GM18511 (cell line): ENCODE results near the gene LYST.
"Not testable (repeated sequence)": the region's sequence is repeated elsewhere in the genome, so short reads cannot be mapped to it uniquely, and the experiment has no call there.

ENCODE experiments used
- ATAC-seq: cut with Tn5 transposase; IDR thresholded peaks from one replicate; pipeline ENCODE4 v1.9.1; 2021; ENCODE audit warnings: mild to moderate bottlenecking, moderate library complexity; ENCODE audit not compliant: unreplicated experiment

LYST gene

DNA sequence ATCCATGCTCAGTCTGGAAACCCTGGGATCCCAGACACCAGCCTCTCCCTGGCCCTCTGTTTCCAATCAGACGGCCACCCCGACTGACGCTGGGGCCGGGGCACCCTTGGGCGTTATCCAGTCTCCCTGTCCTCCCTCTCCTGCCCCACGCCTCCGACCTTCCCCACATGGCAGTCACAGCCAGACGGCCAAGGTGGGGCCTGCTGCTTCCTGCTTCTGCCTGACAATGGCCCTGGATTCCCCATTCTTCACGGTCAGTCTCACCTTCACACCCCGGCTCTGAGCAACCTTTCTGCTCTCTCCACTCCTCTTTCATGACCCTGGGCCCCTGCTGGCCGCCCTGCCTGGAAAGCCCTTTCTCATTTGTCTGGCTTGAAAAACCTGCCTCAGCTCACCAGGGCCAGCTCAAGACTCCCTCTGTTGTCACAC is 223.7 kb downstream of the LYST start:
- no peak for ATAC-seq

DNA sequence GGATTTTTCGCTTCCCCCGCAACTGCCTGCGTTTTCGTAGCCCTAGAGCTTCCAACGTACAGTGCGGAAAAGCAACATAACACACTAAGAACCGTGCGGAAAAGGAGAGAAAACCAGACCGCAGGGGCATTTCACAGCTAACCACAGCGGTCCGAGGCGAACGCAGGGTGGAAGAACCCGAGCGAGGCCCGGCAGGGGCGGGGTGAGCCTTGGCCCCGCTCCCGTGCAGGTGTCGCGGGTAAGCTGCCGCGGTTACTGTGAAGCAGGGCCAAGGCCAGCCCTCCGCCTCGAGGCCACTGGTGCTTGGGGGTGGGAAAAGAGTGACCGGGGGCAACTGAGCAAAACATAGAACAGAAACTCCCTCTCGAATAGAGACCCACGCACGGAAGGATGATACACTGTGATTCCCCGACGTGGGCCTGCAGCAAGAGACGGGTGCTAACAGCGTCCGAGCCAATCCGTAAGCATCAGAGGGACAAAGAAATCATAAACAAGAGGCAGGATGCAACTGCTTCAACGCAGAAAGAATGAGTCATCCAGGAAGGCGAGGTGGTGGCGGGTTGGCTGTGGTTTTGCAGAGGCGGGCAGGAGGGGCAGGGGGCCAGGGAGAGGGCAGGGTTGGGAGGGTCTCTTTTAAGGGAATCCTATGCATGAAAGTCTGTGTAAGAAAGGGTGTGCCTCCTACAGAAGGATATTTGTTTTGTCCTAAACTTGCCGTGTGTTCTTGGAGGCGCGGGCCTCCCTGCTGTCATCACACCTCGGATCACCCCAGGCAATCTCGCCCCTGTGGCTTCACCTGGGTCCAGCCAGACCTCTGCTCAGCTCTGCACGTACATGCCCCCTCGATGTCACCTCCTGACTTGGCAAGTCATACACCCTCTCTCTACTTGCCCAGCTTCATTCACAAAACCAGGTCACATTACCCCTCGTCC is 224.4 kb downstream of the LYST start:
- ATAC-seq = peak; percentile 81

DNA sequence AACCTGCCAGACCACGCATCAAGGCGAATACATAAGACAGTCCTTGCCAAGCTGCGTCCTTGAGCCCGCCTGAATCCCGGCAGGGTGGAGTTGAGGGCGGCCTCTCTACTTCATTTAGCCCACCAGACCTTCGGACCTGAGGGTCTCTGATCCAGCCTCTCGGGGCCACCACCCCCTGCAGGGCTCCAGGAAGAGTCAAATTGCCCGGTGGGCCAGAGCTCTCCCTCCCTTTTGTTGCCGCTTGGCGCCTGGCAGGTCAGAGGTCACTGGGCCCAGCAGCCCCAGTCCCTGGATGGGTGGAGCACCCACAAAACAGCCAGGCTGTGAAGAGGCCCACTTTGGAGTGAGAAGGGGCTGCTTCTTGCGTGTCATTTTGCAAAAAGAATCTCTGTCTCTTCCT is 226.1 kb downstream of the LYST start:
- ATAC-seq = no peak

DNA sequence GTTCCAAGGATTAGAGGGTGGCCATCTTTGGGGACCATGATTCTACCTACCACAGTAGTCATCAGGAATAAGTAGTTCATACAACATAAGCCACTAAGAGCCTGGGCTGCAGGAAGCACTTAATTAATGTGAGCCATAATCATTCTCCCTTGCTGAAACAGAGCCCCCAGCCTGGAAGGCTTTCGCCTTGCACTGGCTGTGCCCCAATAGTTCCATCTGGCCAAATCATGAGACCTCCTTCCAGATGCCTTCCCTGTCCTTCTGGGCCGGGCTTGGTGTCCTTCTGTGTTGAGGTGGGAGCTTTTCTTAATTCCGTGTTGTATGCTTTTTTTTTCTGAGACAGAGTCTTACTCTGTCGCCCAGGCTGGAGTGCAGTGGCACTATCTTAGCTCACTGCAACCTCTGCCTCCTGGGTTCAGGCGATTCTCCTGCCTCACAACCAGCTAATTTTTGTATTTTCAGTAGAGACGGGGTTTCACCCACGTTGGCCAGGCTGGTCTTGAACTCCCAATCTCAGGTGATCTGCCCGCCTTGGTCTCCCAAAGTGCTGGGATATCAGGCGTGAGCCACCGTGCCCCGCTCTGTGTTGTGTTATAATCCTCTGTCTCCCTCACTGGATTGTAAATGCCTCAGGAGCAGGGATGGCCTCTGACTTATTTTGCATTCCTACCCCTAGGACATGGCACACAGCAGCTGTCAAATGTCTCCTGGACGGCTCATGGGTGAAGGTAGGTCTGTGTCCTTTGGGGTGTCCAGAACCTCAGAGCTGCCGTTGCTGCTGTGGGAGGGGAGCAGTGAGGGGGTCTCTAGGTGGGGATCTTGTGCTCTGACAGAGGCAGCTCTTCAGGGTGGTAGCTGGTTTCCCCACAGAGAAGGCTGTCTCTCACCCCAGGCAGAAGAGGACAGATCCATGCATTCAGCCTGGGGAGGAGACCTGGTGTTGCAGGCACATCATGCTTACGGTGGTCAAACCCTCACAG is 227.2 kb downstream of the LYST start:
- ATAC-seq = no peak

DNA sequence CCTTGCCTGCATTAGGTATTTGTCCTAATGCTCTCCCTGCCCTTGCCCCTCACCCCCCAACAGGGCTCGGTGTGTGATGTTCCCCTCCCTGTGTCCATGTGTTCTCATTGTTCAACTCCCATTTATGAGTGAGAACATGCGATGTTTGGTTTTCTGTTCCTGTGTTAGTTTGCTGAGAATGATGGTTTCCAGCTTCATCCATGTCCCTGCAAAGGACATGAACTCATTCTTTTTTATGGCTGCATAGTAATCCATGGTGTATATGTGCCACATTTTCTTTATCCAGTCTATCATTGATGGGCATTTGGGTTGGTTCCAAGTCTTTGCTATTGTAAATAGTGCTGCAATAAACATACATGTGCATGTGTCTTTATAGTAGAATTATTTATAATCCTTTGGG is 228.1 kb downstream of the LYST start:
- not testable (repeated sequence) for ATAC-seq

DNA sequence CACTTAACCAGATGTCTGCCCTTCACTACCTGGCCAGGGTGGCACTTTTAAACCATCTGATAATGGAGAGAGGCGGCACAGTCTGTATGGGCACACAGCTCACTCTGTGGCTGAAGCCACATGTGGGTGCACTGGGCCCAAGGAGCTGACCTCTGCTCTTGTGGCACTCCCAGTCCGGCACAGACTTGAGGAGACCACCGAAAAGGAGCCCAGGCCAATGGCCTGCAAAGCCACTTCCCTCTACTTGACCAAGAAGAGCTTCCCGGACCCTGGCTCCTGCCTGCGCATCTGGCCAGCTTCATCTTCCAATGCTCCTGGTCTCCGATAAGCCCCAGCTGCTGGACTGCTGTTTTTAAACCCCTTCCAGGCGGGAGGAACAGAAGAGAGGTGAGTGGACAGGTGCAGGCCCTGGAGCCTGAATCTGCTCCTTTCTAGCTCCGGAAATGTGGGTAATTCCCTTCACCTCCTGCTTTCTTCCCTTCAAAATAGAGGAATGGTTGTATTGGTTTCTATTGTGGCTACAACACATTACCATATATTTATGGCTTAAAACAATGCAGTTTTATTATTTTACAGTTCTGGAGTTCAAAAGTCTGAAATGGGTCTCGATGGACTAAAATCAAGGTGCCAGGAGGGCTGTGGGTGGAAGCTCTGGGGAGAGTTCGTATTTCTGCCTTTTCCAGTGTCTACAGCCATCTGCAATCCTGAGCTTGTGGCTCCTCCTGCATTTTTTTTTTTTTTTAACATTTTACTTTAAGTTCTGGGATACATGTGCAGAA is 228.8 kb downstream of the LYST start:
- ATAC-seq = no peak

DNA sequence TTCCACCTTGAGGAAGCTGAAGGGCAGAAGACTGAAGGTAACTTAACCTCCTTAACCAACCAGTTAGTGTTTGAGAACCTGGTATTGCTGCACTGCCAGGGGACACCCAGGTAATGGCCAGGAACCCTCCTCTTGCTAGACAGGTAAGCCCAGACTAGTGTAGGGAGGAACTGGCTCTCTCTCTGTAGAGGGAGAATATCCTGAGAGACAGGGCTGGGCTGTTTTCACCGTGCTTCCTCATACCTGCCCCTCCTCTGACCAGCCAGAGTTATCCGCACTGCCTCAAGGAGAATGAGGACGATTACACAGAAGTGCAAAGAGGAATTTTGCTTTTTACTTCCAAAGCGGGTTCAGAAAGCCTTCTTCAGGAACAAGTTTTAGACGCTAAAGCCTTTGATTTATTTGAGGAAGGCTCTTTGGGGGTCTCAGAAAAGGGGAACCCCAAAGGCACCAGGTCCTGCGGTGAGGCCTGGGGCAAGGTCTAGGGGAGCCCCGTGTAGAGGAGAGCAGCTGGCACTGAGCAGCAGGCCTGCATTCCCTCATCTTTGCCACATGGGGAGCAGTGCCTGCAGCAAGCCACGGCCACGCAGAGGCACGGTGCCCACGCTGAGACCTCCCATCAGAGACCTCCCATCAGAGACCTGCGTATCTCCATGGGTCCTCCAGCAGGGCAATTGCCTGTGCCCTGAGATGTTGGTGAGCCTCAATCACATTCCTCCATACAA is 230.6 kb downstream of the LYST start:
- no peak for ATAC-seq

DNA sequence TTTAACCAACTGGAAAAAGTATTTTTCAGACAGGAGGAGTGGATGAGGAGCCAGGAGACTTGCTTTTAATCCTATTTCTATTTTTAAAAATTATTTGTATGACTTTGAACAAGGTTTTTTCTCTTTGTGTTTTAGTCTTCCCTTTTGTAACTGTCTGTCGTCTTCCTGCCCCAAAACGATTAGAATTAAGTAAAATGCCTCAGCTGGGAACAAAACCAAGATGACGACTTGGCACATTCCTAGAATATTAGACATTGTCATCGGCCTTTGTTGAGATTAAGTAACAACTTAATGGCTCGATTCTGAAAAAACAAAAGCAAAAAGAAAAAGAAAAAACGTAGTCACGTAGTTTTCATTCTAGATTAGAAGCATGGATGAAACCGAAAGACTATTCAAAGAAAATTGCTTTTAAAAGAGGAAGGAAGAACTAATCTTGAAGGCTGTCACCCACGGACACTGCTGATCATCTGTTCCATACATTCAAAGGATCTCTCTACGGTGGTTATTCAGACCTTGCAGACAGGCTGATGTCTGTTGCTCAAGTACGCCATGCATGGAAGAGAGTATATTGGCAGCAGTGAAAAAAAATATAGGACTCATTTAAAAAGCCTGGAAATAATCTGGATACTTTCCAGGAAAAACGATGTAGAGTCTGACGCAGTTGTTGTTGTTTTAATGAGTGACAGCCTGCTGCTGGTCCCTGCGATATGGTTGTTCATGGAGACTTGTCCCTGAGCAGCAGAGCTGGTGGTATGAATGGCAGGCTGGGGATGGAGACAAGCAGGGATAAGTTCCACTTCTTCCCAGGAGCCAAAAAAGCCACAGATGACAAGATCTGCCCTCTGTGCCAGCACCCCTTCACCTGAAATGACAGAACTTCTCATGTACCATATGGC is 234.0 kb downstream of the LYST start:
- peak; percentile 82 for ATAC-seq

DNA sequence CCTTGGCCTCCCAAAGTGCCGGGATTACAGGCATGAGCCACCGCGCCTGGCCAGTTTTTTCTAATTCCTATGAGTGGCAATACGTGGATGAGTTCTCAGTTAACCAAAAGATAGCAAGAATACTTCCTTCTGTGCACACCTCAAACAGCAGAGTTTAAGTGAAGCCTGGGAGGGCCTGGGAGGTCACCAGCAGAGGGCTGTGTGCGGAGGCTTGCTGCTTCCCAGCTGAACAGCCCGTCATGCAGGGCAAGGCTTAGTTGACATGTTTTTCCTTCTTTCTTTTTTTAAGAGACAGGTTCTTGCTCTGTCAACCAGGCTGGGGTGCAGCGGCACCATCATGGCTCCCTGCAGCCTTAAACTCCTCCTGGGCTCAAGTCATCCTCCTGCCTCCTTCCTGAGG is 234.9 kb downstream of the LYST start:
- no peak for ATAC-seq

DNA sequence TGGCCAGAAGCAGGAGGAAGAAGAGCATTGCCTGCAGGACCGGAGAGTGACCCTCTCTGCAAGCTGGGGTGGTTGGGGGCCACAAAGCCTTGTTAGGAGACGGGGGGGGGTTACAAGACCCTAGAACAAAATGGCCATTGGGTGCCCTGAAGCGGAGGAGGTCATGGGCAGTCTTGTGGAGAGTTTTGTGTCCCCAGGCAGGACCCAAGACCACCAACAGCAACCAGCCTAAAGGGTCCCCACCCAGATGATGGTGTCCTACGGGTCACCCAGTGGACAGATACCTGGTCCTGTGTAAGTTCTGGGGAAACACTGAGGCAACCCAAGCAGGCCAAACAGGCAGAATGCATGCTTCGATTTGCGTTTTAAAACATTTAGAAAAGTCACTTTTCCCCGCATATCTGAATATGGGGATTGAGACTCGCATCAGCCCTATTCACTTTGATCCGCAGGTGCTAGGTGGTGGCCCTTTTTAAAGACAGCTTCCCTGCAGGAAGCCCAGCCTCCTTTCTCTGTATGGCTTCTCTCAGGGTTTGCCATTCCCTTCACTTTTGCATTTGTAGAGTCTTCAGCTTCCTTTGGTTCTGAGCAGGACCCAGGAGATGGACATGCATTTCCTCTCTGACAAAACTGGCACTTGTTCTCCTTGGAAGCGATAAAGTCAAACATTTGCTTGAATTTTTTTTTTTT is 238.2 kb downstream of the LYST start:
- no peak for ATAC-seq

DNA sequence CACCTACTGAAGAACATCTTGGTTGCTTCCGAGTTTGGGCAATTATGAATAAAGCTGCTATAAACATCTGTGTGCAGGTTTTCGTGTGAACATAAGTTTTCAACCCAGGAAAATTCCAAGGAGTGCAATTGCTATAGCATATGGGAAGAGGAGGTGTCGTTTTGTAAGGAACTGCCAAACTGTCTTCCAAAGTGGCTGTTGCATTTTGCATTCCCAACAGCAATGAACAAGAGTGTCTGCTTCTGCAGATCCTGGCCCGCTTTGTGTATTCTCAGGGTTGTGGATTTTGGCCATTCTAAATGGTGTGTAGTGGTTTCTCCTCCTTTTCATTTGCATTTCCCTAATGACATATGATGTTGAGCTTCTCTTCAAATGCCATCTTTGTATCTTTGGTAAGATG is 240.9 kb downstream of the LYST start:
- no peak for ATAC-seq

DNA sequence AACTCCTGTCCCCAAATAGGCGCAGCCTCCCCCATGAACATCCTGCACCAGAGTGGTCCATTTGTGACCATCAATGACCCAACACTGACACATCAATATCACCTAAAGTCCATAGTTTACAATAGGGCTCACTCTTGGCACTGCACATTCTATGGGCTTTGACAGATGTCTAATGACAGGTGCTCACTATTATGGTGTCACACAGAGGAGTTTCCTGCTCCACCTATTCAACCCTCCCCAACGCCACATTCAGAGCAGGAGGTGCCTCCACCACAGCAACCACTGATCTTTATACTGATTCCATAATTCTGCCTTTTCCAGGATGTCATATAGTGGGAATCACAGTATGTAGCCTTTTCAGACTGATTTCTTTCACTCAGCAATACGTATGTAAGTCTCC is 241.4 kb downstream of the LYST start:
- no peak for ATAC-seq

DNA sequence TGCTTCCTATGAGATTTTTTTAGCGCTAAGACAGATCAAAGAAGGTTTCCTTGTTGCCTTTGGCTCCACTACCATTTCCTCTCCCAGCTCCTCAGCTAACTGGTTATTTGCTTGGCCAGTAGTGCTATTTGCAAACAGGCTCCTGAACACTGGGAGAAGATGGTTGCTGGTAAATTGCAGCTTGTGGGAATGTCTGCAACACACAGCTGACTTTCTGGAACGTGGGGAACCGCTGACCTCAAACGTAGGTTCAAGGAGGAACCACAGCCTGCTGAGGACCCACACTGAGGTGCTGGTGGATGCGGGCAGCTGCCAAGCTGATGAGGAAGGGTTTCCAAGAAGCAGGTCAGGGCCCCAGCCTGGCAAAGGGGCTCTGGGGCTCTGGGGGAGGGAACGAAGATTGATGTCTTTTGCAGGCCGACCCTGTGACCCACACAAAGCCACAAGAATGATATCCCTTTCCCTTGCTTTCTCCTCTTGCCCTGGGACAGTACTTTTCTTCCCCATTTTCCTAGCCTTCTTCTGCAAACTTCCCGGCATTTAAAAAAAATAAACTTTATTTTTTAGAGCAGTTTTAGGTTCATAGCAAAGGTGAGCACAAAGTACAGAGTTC is 241.9 kb downstream of the LYST start:
- no peak for ATAC-seq

DNA sequence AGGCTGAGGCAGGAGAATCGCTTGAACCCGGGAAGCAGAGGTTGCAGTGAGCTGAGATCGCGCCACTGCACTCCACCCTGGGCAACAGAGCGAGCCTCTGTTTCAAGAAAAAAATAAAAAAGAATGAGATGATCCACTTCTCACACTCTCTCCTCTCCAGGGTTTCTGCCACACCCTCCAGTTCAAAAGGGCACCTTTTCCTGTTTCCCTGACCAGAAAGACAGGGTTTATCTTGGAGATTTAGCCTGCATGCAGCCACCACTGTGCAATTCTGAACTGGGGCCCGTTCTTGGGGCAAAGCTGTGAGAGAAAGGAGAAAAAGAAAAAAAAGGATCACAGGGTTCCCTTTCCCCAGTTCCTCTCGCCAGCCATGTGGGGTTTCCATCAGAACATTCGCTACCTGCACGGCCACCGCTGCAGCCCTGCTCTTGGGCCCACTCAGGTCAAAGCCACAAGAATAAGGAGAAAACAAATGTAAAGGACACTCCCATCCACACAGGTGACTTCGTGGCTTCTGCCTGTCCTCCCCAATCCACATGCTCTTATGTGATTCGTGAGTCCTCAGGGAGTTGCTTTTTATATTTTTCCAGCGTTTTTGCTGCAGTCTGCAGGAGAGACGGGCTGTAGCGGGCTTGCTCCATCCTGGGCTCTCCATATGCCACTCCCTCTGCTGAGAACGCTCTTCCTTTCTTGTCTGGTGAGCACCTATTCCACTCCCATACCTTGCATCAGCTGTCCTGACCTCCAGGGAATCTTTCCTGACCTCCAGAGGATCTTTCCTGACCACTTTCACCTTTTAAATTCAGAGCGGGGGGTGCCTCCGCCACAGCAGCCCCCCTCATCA is 243.5 kb downstream of the LYST start:
- ATAC-seq = no peak

DNA sequence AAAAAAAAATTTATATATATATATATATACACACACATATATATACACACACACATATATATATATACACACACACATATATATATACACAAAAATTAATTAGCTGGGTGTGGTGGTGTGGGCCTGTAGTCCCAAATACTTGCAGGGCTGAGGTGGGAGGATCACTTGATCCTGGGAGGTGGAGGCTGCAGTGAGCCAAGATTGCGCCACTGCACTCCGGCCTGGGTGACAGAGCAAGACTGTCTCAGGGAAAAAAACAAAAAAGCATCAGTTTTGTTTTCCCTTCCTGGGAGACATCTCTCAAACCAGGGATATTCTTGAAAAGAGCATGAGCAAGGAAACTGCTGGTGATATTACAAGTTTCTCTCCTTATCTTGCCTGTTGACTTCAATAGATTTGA is 247.6 kb downstream of the LYST start:
- ATAC-seq = not testable (repeated sequence)

DNA sequence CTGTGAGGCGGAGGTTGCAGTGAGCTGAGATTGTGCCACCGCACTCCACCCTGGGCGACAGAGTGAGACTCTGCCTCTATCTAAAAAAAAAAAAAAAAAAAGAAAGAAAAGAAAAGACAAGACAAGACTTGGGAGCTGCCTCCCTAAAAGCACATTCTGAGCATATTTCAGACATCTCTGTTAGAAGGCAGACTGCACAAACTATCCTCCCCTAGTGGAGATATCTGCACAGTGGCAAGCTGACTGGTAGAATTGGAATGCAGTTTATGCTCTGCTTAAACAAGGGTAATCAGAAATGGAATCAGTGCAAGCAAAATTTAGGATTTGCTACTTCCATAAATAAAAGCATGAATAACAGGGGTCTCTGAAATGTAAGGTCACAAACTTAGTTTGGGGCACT is 248.9 kb downstream of the LYST start:
- ATAC-seq = no peak

DNA sequence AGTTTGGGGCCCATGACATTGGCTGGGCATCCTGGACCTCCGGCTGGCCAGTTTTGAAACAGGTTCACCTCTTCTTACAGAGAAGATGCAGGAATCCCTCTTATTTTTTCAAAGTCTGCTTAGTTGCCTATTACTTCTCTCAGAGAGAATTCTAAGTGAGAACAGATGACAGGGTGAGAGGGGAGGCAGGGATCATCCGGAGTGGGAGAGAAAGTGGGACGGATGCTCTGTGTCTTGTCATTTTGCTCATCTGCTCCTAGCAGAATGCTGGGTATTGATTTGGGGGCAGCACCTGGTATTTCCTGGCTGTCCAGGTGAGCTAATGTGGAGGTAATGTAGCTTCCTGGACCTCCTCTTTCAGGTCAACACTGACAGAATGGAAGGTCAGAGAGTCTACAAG is 249.6 kb downstream of the LYST start:
- no peak for ATAC-seq
